Heart left ventricle (tissue), 16 donors: Measurements from ENCODE around the gene FCN3. TPM values are rescaled to one million over a fixed set of nuclear protein-coding genes. Genes with fewer than 3 reads are reported as not detected.

ENCODE experiments used
- ATAC-seq, 4 donors: fragments of 200-7000 bp; cut with Tn5 transposase; one replicate each; pipeline ENCODE4 v1.9.1; 2020 to 2022; ENCODE audit warnings: moderate library complexity in 4 of 4, mild to moderate bottlenecking in 3 of 4, moderate number of reproducible peaks in 1 of 4
- DNase-seq, 5 donors: peaks; one replicate each; pipeline ENCODE4 v3.0.0-alpha.2; 2020
- H3K27ac ChIP-seq, 12 donors: fragments of 200-600 bp; sonication (generic) in 4 of 12; one replicate each; pipeline versions ENCODE4 v1.5.0 to v1.8.0; 2016 to 2022; ENCODE audit warnings: mild to moderate bottlenecking in 2 of 12
- H3K27me3 ChIP-seq, 9 donors: fragments of 200-600 bp; sonication (generic) in 2 of 9; one replicate each; pipeline versions ENCODE4 v1.5.1 to v1.8.0; 2016 to 2022; ENCODE audit warnings: mild to moderate bottlenecking in 3 of 9
- H3K36me3 ChIP-seq, 9 donors: fragments of 200-600 bp; sonication (generic) in 2 of 9; one replicate each; pipeline versions ENCODE4 v1.5.0 to v1.8.0; 2018 to 2022; ENCODE audit warnings: mild to moderate bottlenecking in 2 of 9
- H3K4me1 ChIP-seq, 12 donors: fragments of 200-600 bp; sonication (generic) in 4 of 12; one replicate each; pipeline versions ENCODE4 v1.5.0 to v1.8.0; 2016 to 2022; ENCODE audit warnings: mild to moderate bottlenecking in 3 of 12
- H3K4me3 ChIP-seq, 12 donors: fragments of 200-600 bp; sonication (generic) in 4 of 12; one replicate each; pipeline versions ENCODE4 v1.5.0 to v1.8.0; 2017 to 2022; ENCODE audit warnings: mild to moderate bottlenecking in 9 of 12, moderate library complexity in 4 of 12
- H3K9me3 ChIP-seq, 12 donors: fragments of 200-600 bp; sonication (generic) in 4 of 12; one replicate each; pipeline versions ENCODE4 v1.5.0 to v1.8.0; 2016 to 2022; ENCODE audit warnings: mild to moderate bottlenecking in 1 of 12
- POLR2A ChIP-seq, 2 donors: fragments of 450-650 bp; IDR thresholded peaks; one replicate each; pipeline ENCODE4 v1.6.1; 2017; ENCODE audit warnings: antibody characterized with exemption in 2 of 2, mild to moderate bottlenecking in 2 of 2, moderate library complexity in 2 of 2
- WGBS, 4 donors: extraction: QIAGEN DNeasy Blood & Tissue Kit in 2 of 4; methylation state at CpG; one replicate each; pipeline versions ENCODE4 v1.1.5 to v1.1.7; 2013 to 2018; 5-methylcytosine and 5-hydroxymethylcytosine counted together
- intact Hi-C, 10 donors: fragments of 100-400 bp; cut with DNase I; formaldehyde crosslinking; loops; one replicate each; pipeline versions ENCODE4 v1.11.1 to v1.14.2; 2022
- polyA plus RNA-seq, 2 donors: library from polyadenylated mRNA; stranded (reverse); fragments of 200-250 nt; gene quantifications; one replicate each; pipeline ENCODE4 v1.2.3, GENCODE V29; 2013
- total RNA-seq, 9 donors: library from RNA; depleted of rRNA in 2 of 9; stranded (reverse); fragments of >200 nt in 2 of 9; fragmentation: NEBNext Ultra II Directional in 3 of 9; extraction: Animal tissue kit (Norgen Biotek cat#: 25700) in 3 of 9; gene quantifications; one replicate each; pipeline versions ENCODE4 v1.1.0 to v1.2.4, GENCODE V29; 2016 to 2023
- TF ChIP-seq, protein P1 (sequence below), 12 donors: fragments of 200-600 bp; sonication (generic) in 4 of 12; IDR thresholded peaks; one replicate each; pipeline versions ENCODE4 v1.5.0 to v1.8.0; 2018 to 2022; ENCODE audit warnings: antibody characterized with exemption in 12 of 12, mild to moderate bottlenecking in 5 of 12
- donor health status: ischemic (EF 13 %, LVEDD 7.1; RV severe dilation, severe dysfunction).
- donor health status: healthy with polysubstance abuse.
- donor health status: DM: no; HTN: yes; CAD: no.
- donor health status: DM: no; HTN: no; CAD: no.
- donor health status: ischemic (EF 25% LVEDD 6.9; RV normal size, moderate dysfunction).
- donor health status: ischemic (EF 25% LVEDD 5.7; RV mildly dilated, moderate dysfunction).
- donor health status: healthy.
- donor health status: DM: yes; HTN: yes; CAD: no.
- donor health status: ischemic (EF 35%, LVEDD 5.7; RV mildly dilated, moderate dysfunction).
- donor health status: nonischemic (EF 11% LVEDD 7.7; RV severe dilation, severe dysfunction).
- donor health status: DM: yes; HTN: yes; CAD: no.
- donor health status: PGD.
- donor health status: ischemic (EF 29% LVEDD 5.4; RV normal size, mild dysfunction).
- donor health status: nonischemic (EF 23%, LVEDD 6.1; RV moderate dilation, normal function).

FCN3 gene
- total and polyA plus RNA-seq, 11 donors: 2.4 to 141 (median 35.4) TPM

DNA sequence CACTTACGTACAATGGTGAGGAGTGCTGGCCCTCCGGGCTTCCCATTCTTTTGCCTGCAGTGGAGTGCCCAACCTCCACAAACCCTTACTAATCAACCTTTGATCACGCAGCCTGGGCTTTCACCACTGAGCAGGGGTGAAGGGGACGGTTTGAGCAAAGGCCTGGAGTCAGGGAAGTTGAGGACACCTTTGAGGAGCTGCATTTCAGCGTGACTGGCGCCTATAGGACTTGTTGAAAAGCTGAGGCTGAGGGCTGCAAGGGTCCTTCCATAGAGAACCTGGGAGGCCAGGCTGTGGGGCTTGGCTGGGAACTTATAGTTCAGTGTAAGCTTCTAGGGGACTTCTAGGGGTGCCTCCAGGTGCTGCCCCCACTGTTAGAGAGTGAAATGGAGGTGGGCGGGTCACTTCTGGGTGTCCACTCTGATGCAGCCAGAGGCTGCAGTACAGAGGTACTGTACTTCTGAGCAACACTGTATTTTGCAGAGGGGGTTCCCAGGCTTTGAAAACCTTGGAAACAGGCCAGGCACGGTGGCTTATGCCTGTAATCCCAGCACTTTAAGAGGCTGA, 23.0 kb downstream of the FCN3 start:
- intact Hi-C loops: loop anchor here in 2 of 10 donors (5.0 to 10.0 kb wide), 2 partner anchors 39 to 47 kb away; no protein-coding TSS in a partner anchor
- H3K27me3 ChIP-seq: no peaks in the 10 kb centered on the region
- H3K9me3 ChIP-seq: no peaks in the 10 kb centered on the region
- ATAC-seq (no peak), DNase-seq (peak in 1 of 5 donors; percentile 30)
- H3K4me3 ChIP-seq: peak overlapping the region in 8 of 12 donors; percentile 7 to 61 (median 50)
- peaks cover 0 to 31% (median 22%) of the 10 kb centered on the region in 12 donors for H3K4me1 ChIP-seq
- H3K36me3 ChIP-seq: peaks cover 0 to 37% (median 33%) of the 10 kb centered on the region in 9 donors
- H3K27ac ChIP-seq: peak overlapping the region in 5 of 12 donors; percentile 3 to 55 (median 25)
- 50 to 57% (median 52%) methylated on average over 5 to 8 of the region's 8 CpGs for WGBS, 4 donors
- TF ChIP-seq, protein P1, sequence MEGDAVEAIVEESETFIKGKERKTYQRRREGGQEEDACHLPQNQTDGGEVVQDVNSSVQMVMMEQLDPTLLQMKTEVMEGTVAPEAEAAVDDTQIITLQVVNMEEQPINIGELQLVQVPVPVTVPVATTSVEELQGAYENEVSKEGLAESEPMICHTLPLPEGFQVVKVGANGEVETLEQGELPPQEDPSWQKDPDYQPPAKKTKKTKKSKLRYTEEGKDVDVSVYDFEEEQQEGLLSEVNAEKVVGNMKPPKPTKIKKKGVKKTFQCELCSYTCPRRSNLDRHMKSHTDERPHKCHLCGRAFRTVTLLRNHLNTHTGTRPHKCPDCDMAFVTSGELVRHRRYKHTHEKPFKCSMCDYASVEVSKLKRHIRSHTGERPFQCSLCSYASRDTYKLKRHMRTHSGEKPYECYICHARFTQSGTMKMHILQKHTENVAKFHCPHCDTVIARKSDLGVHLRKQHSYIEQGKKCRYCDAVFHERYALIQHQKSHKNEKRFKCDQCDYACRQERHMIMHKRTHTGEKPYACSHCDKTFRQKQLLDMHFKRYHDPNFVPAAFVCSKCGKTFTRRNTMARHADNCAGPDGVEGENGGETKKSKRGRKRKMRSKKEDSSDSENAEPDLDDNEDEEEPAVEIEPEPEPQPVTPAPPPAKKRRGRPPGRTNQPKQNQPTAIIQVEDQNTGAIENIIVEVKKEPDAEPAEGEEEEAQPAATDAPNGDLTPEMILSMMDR (IDR thresholded peaks at IDR 0.05): no peak
- no peak for TF ChIP-seq POLR2A (IDR thresholded peaks at IDR 0.05)

DNA sequence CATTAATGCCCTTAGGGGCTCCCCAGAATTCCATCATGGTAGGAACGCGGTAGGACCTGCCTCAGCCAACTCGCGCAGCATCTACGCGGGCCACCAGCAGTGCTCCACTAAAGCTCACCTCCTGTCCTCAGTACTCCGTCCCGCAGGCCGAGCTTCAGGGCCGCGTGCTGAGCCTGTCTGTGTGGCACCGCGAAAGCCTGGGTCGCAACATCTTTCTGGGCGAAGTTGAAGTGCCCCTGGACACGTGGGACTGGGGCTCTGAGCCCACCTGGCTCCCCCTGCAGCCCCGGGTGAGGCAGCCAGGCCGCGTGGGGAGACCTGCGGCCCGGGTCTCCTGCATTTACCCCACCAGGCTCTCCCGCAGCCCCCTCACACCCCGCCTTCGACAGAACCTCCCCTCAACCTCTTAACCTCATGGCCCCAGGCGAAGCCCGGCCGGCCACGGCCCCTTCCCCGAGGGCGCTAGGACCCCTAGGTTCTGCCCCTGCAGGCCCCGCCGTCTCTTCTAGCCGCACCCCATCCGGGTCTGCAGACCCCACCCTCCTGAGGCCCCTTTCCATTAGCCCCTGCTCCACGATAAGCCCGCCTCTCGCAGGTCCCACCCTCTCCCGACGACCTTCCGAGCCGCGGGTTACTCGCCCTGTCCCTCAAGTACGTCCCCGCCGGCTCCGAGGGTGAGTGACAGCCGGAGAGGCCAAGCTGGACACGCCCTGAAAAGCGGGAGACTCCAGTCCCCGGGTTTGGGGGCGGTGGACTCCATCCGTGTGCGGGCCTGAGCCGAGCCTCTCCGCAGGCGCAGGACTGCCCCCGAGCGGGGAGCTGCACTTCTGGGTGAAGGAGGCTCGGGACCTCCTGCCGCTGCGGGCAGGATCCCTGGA, 23.7 kb downstream of the FCN3 start:
- ATAC-seq (peak; percentile 50 to 65 (median 56)), DNase-seq (peak in 4 of 5 donors; percentile 58 to 80 (median 71))
- Histone ChIP-seq H3K4me3 (peak overlapping the region in 9 of 12 donors; percentile 7 to 61 (median 49)), H3K9me3 (no peaks in the 10 kb centered on the region), H3K27me3 (no peaks in the 10 kb centered on the region), H3K27ac (peak overlapping the region in 5 of 12 donors; percentile 3 to 55 (median 25)), H3K36me3 (peaks cover 0 to 29% (median 26%) of the 10 kb centered on the region in 9 donors), H3K4me1 (peaks cover 0 to 31% (median 22%) of the 10 kb centered on the region in 12 donors)
- 17 to 26% (median 20%) methylated on average over 50 to 62 of the region's 62 CpGs for WGBS, 4 donors
- peak in 1 of 2 donors; percentile 6 for TF ChIP-seq POLR2A (IDR thresholded peaks at IDR 0.05)
- TF ChIP-seq, protein P1 (IDR thresholded peaks at IDR 0.05): peak in 2 of 12 donors; percentile 10 to 14
- intact Hi-C loops: loop anchor here in 2 of 10 donors (5.0 to 10.0 kb wide), 2 partner anchors 39 to 46 kb away; no protein-coding TSS in a partner anchor

DNA sequence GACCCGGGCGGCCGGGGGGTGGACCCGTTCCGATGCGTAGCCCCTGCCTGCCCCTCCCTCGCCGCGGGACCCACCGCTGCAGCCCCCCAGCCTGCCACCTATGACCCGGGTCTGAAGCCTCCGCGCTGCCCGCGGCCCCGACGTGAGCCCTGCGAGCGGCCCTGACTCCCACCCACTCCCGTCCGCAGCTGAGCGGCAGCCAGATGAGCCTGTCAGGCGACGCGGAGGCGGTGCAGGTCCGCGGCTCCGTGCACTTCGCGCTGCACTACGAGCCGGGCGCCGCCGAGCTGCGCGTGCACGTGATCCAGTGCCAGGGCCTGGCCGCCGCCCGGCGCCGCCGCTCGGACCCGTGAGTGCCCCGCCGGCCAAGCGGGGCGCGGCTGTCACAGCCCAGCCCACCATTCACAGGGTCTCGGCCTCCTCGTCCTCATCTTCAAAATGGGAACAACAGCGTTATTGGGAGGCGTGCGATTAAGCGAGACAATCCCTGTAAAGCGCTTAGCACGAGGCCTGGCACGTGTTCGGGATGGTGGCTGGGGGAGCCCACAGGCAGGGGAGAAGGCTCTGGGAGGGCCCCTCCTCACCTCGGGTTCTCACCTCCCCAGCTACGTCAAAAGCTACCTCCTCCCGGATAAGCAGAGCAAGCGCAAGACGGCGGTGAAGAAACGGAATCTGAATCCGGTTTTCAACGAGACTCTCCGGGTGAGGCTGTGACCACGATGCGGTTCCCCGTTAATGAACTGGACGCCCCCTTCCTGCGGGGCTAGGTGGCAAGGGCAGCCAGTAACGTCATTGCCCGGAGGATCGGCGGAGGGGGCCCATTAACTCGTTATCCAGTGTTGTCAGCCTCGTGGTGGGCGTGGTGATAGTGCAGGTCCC, 24.6 kb downstream of the FCN3 start:
- H3K4me3 ChIP-seq: peak overlapping the region; percentile 24 to 61 (median 48)
- peaks cover 0 to 31% (median 22%) of the 10 kb centered on the region in 12 donors for H3K4me1 ChIP-seq
- no peaks in the 10 kb centered on the region for H3K9me3 ChIP-seq
- ATAC-seq (peak in 3 of 4 donors; percentile 52 to 72 (median 60)), DNase-seq (peak; percentile 70 to 80 (median 74))
- WGBS, 4 donors: 5 to 12% (median 8%) methylated on average over 39 to 84 of the region's 84 CpGs
- intact Hi-C loops: loop anchor here in 2 of 10 donors (2.0 to 10.0 kb wide), 3 partner anchors 27 to 45 kb away; partner anchors contain the start of gene TMEM222 (in 1 of the 2)
- peak overlapping the region in 2 of 12 donors; percentile 18 to 33 for H3K27ac ChIP-seq
- no peaks in the 10 kb centered on the region for H3K27me3 ChIP-seq
- TF ChIP-seq, protein P1 (IDR thresholded peaks at IDR 0.05): peak in 2 of 12 donors; percentile 9 to 13
- no peak for TF ChIP-seq POLR2A (IDR thresholded peaks at IDR 0.05)
- peaks cover 0 to 21% (median 17%) of the 10 kb centered on the region in 9 donors for H3K36me3 ChIP-seq
